B cell (primary cell): Measurements from ENCODE around the gene UGDH.

Experiments used
- EZH2 ChIP-seq: IDR thresholded peaks from 2 replicates; pipeline ENCODE4 v1.6.1; 2012; ENCODE audit warnings: borderline replicate concordance, low read depth, mild to moderate bottlenecking, moderate library complexity, low read length; ENCODE audit not compliant: insufficient read depth, poor library complexity, severe bottlenecking
- TF ChIP-seq, protein P1 (sequence below): fragments of 200-600 bp; IDR thresholded peaks from one replicate; pipeline ENCODE4 v1.8.0; 2022; ENCODE audit warnings: antibody characterized with exemption, mild to moderate bottlenecking

DNA sequence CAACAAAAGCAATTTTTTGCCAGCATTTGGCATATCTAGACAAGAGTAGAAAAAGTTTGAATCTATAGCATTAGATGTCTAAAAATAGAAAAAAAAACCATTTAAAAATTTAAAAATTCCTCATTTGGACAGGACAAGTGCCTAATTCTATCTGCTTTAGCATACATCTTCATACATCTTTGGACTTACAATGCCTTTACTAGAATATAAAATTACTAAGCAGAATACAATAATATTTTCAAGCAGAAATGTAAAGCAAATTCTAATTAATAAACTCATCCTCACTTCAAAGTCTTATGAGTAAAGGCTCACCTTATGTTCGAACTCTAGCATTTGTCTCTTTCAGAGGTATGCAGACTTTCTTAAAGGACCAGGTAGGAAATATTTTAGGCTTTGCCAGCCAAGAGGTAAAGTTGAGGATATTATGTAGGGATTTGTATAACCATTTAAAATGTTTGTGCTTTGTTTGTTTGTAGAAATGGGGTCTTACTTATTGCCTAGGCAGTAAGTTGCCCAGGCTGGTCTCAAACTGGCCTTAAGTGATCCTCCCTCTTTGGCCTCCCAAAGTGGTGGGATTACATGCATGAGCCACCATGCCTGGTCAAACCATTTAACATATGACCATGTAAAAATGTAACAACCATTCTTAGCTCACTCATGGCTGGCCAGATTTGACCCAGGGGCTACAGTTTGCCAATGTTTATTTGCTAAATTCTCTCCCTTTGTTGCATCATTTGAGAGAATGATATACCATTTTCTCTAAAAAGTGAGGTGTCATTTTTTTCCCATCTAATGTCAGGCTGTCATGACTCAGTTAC is 29.1 kb downstream of the UGDH start:
- TF ChIP-seq, protein P1, sequence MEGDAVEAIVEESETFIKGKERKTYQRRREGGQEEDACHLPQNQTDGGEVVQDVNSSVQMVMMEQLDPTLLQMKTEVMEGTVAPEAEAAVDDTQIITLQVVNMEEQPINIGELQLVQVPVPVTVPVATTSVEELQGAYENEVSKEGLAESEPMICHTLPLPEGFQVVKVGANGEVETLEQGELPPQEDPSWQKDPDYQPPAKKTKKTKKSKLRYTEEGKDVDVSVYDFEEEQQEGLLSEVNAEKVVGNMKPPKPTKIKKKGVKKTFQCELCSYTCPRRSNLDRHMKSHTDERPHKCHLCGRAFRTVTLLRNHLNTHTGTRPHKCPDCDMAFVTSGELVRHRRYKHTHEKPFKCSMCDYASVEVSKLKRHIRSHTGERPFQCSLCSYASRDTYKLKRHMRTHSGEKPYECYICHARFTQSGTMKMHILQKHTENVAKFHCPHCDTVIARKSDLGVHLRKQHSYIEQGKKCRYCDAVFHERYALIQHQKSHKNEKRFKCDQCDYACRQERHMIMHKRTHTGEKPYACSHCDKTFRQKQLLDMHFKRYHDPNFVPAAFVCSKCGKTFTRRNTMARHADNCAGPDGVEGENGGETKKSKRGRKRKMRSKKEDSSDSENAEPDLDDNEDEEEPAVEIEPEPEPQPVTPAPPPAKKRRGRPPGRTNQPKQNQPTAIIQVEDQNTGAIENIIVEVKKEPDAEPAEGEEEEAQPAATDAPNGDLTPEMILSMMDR, result no peak
- TF ChIP-seq EZH2, result no peak
